Activated gamma-delta T cell treated with anti-CD3 and anti-CD28 coated beads, Interleukin-2, amount 50 U/mL, for 16 hours (primary cell): ENCODE data around the gene KIRREL3.

ENCODE experiments used
- DNase-seq: peaks from one replicate; pipeline ENCODE4 v3.0.0-alpha.2; 2020; ENCODE audit warnings: low read depth

The KIRREL3 gene

DNA sequence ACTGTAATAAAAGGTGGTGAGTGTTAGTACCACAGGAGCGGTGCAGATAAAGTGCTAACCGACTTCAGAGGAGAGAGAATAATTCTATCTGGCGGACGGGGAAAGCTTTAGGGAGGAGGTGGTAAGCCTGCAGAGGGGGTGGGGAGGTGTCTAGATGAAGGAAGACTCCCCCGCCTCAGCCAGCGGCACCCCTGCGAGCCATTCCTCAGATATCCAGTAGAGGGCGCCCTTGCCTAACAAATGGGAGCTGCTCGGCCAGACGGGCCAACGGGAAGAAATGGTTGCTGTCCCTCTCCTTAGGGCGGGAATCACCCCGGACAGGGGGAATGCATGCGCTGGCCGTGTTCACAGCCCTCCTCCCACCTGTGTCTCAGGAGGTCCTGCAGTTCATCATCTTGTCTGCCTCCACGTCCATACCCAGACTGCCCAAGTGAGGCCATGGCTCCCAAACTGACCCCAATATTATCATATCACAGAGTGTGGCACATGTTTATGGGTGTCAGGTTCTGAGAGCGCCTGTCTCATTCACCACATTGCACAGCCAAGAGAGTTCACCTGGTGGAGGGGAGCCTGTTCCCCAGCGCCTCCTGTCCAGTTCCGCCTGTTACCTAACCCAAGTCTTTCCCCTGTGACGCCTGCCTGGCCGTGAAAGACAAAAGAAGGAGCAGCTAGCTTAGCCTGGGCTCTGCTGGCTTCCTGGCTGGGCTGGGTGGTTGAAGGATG, 559.6 kb downstream of the KIRREL3 start:
- peak; percentile 62 for DNase-seq

DNA sequence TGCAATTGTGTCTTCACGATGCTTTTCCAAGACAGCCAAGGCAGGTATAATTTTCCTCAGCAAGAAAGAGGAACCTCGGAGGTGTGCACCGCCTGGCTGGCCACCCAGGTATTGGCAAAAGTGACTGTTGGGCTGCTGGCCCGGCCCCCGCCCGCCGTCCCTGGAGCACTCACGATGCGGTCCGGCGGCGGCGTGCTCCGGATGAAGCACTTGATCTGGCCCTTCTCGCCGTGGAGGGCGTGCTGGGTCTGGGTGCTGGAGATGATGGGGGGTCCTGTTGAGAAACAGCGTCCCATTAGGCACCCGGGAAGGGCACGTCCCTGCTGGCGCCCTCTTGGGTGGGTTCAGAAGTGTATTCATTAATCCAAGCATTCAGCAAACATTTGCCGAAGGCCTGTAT, 560.3 kb downstream of the KIRREL3 start:
- DNase-seq, result no peak

DNA sequence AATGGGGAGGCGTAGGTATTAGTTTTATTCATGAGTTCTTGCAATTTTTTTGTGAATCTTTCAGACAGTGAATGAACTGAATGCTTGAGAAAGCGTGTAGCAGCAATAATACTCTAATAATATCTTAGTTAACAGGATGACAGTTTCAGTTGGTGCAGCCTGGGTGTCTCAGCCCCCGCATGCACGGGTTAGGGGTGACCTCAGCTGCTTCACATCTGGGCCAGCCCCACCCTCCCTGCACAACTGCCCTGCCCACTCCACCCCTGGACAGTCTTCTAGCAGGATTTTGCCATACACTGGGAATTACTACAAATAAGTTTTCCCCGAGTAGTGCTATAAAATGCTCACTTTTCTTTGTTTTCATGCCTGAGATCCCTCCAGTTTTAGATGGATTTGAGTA, 561.9 kb downstream of the KIRREL3 start:
- no peak for DNase-seq

DNA sequence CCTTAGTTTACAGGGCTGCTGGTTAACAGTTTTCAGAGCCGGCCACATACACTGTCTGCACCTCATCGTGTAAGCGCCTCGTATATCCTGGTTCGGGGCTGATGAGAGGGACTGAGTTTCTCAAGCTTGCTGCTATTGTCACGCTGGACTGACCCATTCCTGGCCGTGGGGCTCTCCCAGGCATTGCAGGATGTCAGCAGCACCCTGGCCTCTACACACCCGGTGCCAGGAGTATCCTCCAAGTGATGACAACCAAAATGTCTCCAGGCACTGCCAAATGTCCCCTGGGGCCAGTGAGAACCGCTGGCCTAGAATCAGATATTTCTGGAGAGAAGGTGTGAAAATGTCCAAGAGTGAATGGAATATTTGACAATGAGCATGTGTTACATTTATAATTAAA, 562.3 kb downstream of the KIRREL3 start:
- no peak for DNase-seq

- no peak for DNase-seq
These were observed 562.8 kb downstream of the KIRREL3 start for GRCh38 chr11:126437731-126438130.

- no peak for DNase-seq
These were observed 564.3 kb downstream of the KIRREL3 start for GRCh38 chr11:126436209-126436755.

GRCh38 chr11:126434950-126435335, 565.6 kb downstream of the KIRREL3 start:
- no peak for DNase-seq

- DNase-seq, result no peak
These were observed 566.3 kb downstream of the KIRREL3 start for GRCh38 chr11:126433989-126434949.

- no peak for DNase-seq
These were observed 567.2 kb downstream of the KIRREL3 start for GRCh38 chr11:126433244-126433846.

DNA sequence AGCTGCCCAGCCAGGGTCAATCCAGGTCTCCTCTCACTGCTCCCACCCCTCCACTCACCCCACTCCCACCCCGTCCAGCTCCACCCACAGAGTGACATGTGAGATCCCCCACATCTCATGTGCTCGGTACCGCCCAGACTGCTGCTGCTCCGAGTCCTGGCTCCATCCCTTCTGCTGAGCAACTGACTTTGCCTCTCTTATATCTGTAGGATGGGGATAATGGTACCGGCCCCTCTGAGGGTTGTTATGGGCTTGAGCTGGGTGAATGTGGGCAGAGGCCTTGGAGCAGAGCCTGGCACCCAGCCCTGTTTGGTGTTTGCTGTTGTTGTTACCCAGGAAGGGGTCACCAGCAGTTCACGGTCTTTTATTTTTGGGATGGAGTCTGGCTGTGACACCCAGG, 568.0 kb downstream of the KIRREL3 start:
- no peak for DNase-seq

- DNase-seq, result no peak
These were observed 568.5 kb downstream of the KIRREL3 start for GRCh38 chr11:126432065-126432461.

GRCh38 chr11:126431401-126432064, 569.0 kb downstream of the KIRREL3 start:
- DNase-seq, result no peak

DNA sequence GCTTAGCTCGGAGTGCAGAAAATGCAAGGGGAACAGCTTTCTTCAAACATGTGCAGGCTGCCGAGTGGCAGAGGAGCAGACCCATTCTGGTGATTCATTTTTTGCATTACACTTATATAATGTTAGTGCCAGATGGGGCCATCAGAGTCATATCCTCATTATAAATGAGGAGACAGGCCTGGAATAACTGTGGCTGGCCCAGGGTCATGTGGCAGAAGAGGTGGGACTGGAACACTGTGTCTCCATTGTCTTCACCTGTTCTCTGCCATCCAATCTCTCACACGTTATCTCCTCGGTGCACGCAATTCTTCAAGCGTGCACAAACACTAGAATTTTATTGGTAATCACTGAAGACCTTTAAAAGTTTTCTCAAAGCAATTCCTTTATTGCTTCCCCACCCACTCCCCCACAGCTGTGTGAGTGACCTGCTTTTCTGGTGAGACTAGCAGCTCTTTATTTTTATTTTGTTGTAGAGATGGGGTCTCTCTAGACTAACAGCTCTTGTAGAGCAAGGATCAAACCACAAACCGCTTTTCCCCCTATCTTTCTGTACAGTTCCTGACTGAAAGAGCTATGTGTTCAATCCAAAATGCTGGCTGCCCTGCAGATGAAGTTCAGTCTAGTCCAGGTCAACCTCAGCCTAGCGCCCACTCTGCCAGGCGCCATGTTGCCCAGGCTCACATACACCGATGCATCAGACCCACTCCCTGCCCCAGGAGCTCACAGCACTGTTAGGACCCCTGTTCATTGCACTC, 569.8 kb downstream of the KIRREL3 start:
- DNase-seq, result no peak

- no peak for DNase-seq
These were observed 573.5 kb downstream of the KIRREL3 start for GRCh38 chr11:126426820-126427749.

DNA sequence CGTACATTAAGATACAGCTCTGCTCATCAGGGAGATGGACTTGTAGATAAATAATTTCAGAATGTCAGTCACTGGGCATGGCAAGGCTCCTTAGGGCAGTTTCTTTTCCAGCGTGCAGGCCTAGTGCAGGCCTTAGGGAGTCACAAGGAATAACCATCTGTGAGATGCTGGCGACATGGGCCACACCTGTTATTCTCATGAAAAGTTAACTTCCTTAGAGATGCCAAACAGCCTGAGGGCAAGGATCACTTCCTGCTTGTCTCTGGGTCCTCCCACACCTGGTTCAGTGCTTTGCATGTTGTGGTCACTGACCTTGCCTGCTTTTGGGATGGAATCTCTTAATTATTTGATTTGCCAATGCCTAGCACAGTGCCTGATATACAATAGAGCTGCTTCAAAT, 574.5 kb downstream of the KIRREL3 start:
- DNase-seq, result no peak

- no peak for DNase-seq
These were observed 576.0 kb downstream of the KIRREL3 start for GRCh38 chr11:126424471-126425039.

DNA sequence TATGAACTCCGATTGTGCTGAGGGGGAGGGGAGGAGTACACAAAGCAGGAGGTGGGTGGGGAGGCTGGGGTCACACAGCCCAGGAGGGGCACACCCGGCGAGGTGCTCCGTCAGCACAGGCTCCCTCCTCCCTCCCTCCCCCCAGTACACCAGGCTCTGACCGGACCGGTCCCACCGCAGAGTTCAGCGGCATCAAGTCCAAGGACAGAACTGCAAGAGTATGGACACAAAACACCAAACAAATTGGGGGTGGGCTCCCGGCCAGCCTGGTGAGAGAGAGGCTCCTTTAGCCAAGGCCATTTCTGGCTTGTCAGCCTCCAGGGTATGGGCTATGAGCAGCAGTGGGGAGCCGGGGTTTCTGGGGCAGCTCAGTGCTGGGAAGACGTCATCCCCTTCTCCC, 576.8 kb downstream of the KIRREL3 start:
- DNase-seq, result no peak

DNA sequence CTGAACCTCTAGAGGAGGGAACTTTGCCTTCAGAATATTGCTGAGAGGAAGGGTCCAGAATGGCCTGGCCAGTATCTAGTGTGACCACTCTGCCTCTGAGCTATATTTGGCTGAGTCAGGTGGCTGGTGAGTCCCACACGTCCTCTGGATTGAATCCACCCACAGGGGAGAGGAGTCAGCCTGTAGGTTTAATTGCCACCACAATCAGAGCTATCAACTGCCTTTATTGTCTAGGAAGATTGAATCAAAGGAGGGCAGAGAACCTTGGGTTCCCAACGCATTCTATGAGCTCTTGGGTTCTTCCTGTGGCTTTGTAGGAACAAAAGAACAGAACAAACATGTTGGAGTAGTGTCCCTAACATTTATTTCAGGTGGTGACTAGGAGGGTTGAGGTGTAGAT, 577.4 kb downstream of the KIRREL3 start:
- no peak for DNase-seq

DNA sequence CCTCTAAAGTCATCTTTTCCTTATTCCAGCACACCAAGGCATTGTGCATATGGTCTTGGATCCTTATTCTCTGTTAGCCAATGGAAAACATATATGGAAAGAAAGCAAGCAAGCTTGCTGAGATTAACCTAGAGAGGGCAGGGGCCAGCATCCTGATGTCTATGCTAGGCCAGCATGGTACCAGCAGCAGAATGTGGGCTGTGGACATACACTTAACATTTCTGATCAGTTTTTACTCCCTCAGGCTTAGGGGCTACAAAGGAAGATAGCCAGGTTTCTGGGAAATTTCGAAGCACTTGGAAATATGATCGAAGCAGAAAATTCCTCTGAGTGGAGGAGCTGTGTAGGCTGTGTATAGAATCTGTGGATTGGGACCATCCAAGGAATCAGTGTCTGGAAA, 578.1 kb downstream of the KIRREL3 start:
- DNase-seq, result no peak

DNA sequence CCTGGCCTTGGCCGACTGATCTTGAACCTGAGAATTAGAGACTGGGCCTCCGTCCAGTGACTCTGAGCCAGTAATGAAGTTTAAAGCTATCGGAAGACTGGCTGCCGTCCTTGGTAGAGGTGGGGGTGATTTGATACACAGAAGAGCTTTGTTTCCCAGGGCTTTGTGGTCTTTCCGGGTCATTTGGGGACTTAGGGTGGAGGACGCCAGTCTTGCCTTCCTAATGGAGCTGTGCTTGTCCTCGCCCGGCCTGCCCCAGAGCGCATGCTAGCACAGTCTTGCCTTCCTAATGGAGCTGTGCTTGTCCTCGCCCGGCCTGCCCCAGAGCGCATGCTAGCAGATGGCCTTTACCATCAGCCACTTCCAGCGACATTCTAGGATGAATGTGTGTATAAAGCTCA, 579.3 kb downstream of the KIRREL3 start:
- DNase-seq, result no peak
